Measurements from ENCODE around the gene IGSF9B. TPM values are rescaled to one million over a fixed set of nuclear protein-coding genes. Genes with fewer than 3 reads are reported as not detected.

Gene IGSF9B
- total and polyA plus RNA-seq, 9 of the 15 experiments (the other 6 are each of a cell fraction or from before 2014, with no cell fraction given), result 0.09 TPM; not detected in 8

DNA sequence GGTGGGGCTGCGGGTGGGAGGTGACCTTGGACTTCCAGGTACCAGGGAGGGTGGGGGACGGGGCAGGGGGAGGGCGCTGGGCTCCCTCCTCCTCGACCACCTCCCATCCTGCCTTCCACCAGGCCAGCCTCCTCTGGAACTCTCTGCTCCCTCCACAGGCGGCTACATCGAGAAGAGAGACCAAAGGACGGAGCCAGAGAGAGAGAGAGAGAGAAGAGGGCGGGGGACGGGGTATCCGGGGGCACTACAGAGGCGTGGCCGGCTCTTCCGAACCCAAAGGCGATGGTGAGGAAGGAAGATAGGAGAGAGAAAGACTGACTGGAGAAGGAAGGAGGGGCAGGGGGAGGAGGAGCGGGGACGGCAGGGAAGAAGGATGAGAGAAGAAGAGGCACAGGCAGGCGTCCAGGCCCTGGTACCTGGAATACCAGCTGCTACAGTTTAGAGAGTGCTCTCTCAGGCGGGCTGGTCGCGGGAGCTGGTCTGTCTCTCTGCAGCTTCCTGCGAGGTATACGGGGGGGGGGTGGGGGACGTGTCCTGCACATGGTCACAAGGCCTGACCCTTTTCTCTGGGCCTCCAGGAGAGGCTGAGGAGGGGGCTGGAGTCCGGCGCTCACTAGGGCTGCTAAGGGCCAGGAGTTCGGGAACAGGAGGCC is 38.0 kb downstream of the IGSF9B start:
- ChIA-PET POLR2A (no interaction called here), CTCF (ENCODE audit: low intra/inter-chr PET ratio) (no interaction called here)
- no TSS peak for BruUV-seq (replicated peaks)
- H3K9me1 ChIP-seq (ENCODE audit: control insufficient read depth, insufficient read depth, low read length), result no peaks in the 10 kb centered on the region
- peaks cover 4 to 52% of the 10 kb centered on the region in 2 experiments; a peak in 4 of 5 replicates for H3K27me3 ChIP-seq (ENCODE audit: control insufficient read depth in 2 of 2, insufficient read depth in 2 of 2, low read length in 2 of 2)
- no peak overlapping the region for H3K27ac ChIP-seq (ENCODE audit: extremely low read depth, low read depth, low read length)
- ATAC-seq (no peak), FAIRE-seq (no peak), DNase-seq (ENCODE audit: extremely low read depth in 1 of 4, low spot score in 3 of 4) (no peak)
- no peaks in the 10 kb centered on the region for H4K20me1 ChIP-seq (replicated peaks; ENCODE audit: control insufficient read depth, insufficient read depth, low read length)
- 0% methylated on average over 6 of the region's 26 CpGs for WGBS (ENCODE audit: insufficient coverage, low coverage, missing lambda C conversion rate)
- H3K4me3 ChIP-seq, result no peak overlapping the region
- no peaks in the 10 kb centered on the region for H3K79me2 ChIP-seq (ENCODE audit: control insufficient read depth, insufficient read depth, low read length)
- intact Hi-C loops (cut with micrococcal nuclease), result no loop called here
- peaks cover 0 to 3% of the 10 kb centered on the region in 2 experiments; a peak in 1 of 5 replicates for H3K4me1 ChIP-seq (replicated peaks in 1 of 2; ENCODE audit: control insufficient read depth in 2 of 2, insufficient read depth in 2 of 2, low read length in 2 of 2)
- no peaks in the 10 kb centered on the region for H3K36me3 ChIP-seq (ENCODE audit: control insufficient read depth, insufficient read depth, low read length)
- no peak overlapping the region for H3K4me2 ChIP-seq (ENCODE audit: insufficient read depth, low read length)
- no peak overlapping the region for H2AFZ ChIP-seq (ENCODE audit: low read depth, low read length)
- no peak overlapping the region for H3K9ac ChIP-seq (ENCODE audit: insufficient read depth in 1 of 2, low read depth in 2 of 2, low read length in 2 of 2)
- H3K9me3 ChIP-seq (replicated peaks; ENCODE audit: control insufficient read depth, insufficient read depth, low read depth, low read length), result no peaks in the 10 kb centered on the region
- in situ Hi-C loops (cut with MboI), result no loop called here
- TF ChIP-seq FOXK2 (conservative IDR thresholded peaks at IDR 0.05 in 1 of 2, IDR thresholded peaks at IDR 0.05 in 1 of 2; ENCODE audit: low read depth in 2 of 2), result no peak
- TF ChIP-seq, protein P1, sequence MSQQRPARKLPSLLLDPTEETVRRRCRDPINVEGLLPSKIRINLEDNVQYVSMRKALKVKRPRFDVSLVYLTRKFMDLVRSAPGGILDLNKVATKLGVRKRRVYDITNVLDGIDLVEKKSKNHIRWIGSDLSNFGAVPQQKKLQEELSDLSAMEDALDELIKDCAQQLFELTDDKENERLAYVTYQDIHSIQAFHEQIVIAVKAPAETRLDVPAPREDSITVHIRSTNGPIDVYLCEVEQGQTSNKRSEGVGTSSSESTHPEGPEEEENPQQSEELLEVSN (IDR thresholded peaks at IDR 0.05; ENCODE audit: borderline replicate concordance in 1 of 2, extremely low read depth in 1 of 2, insufficient read depth in 1 of 2, insufficient read length in 1 of 2, low read depth in 1 of 2, low read length in 1 of 2, poor library complexity in 1 of 2, severe bottlenecking in 1 of 2), result no peak
- no peak for TF ChIP-seq EP400 (IDR thresholded peaks at IDR 0.05)
- no peak for TF ChIP-seq BDP1 (IDR thresholded peaks at IDR 0.05; ENCODE audit: insufficient read depth, insufficient read length)
- TF ChIP-seq BMI1 (IDR thresholded peaks at IDR 0.05; ENCODE audit: low read length), result no peak
- TF ChIP-seq ZFX (CRISPR knock-in tag; IDR thresholded peaks at IDR 0.05), result no peak
- TF ChIP-seq, protein P2, sequence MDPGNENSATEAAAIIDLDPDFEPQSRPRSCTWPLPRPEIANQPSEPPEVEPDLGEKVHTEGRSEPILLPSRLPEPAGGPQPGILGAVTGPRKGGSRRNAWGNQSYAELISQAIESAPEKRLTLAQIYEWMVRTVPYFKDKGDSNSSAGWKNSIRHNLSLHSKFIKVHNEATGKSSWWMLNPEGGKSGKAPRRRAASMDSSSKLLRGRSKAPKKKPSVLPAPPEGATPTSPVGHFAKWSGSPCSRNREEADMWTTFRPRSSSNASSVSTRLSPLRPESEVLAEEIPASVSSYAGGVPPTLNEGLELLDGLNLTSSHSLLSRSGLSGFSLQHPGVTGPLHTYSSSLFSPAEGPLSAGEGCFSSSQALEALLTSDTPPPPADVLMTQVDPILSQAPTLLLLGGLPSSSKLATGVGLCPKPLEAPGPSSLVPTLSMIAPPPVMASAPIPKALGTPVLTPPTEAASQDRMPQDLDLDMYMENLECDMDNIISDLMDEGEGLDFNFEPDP (CRISPR knock-in tag; IDR thresholded peaks at IDR 0.05), result no peak
- no peak for TF ChIP-seq ESRRB (CRISPR knock-in tag; IDR thresholded peaks at IDR 0.05; ENCODE audit: borderline replicate concordance)
- TF ChIP-seq, protein P3, sequence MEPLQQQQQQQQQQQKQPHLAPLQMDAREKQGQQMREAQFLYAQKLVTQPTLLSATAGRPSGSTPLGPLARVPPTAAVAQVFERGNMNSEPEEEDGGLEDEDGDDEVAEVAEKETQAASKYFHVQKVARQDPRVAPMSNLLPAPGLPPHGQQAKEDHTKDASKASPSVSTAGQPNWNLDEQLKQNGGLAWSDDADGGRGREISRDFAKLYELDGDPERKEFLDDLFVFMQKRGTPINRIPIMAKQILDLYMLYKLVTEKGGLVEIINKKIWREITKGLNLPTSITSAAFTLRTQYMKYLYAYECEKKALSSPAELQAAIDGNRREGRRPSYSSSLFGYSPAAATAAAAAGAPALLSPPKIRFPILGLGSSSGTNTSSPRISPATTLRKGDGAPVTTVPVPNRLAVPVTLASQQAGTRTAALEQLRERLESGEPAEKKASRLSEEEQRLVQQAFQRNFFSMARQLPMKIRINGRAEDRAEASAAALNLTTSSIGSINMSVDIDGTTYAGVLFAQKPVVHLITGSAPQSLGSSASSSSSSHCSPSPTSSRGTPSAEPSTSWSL (CRISPR knock-in tag; IDR thresholded peaks at IDR 0.05; ENCODE audit: borderline replicate concordance), result no peak
- TF ChIP-seq DMBX1 (CRISPR knock-in tag; IDR thresholded peaks at IDR 0.05; ENCODE audit: borderline replicate concordance), result no peak
- TF ChIP-seq PHF21A (IDR thresholded peaks at IDR 0.05; ENCODE audit: borderline replicate concordance, low read depth), result no peak
- TF ChIP-seq TBL1XR1 (IDR thresholded peaks at IDR 0.05; ENCODE audit: low read length in 2 of 2), result no peak
- TF ChIP-seq, protein P4, sequence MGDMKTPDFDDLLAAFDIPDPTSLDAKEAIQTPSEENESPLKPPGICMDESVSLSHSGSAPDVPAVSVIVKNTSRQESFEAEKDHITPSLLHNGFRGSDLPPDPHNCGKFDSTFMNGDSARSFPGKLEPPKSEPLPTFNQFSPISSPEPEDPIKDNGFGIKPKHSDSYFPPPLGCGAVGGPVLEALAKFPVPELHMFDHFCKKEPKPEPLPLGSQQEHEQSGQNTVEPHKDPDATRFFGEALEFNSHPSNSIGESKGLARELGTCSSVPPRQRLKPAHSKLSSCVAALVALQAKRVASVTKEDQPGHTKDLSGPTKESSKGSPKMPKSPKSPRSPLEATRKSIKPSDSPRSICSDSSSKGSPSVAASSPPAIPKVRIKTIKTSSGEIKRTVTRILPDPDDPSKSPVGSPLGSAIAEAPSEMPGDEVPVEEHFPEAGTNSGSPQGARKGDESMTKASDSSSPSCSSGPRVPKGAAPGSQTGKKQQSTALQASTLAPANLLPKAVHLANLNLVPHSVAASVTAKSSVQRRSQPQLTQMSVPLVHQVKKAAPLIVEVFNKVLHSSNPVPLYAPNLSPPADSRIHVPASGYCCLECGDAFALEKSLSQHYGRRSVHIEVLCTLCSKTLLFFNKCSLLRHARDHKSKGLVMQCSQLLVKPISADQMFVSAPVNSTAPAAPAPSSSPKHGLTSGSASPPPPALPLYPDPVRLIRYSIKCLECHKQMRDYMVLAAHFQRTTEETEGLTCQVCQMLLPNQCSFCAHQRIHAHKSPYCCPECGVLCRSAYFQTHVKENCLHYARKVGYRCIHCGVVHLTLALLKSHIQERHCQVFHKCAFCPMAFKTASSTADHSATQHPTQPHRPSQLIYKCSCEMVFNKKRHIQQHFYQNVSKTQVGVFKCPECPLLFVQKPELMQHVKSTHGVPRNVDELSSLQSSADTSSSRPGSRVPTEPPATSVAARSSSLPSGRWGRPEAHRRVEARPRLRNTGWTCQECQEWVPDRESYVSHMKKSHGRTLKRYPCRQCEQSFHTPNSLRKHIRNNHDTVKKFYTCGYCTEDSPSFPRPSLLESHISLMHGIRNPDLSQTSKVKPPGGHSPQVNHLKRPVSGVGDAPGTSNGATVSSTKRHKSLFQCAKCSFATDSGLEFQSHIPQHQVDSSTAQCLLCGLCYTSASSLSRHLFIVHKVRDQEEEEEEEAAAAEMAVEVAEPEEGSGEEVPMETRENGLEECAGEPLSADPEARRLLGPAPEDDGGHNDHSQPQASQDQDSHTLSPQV (IDR thresholded peaks at IDR 0.05), result no peak
